Cardiac septum (tissue), 1 donor: ENCODE measurements around the gene RPS4Y1. TPM values are rescaled to one million over a fixed set of nuclear protein-coding genes. Genes with fewer than 3 reads are reported as not detected.
"Not testable (repeated sequence)": the region's sequence is repeated elsewhere in the genome, so short reads cannot be mapped to it uniquely, and the experiment has no call there.

ENCODE experiments used
- DNase-seq: peaks from one replicate; pipeline ENCODE4 v3.0.0-alpha.2; 2020; ENCODE audit warnings: low spot score
- intact Hi-C: fragments of 100-400 bp; cut with DNase I; formaldehyde crosslinking; loops from one replicate; pipeline ENCODE4 v1.14.0; 2022
- total RNA-seq: library from RNA; stranded (reverse); fragmentation: NEBNext Ultra II Directional; extraction: Animal tissue kit (Norgen Biotek cat#: 25700); gene quantifications from one replicate; pipeline ENCODE4 v1.2.1, GENCODE V29; 2021
- donor health status: DM: no; HTN: no; CAD: no.

The RPS4Y1 gene
- total RNA-seq, 1 donor from 2014 or later, result not detected

GRCh38 chrY:2868035-2868607 lies 26.7 kb downstream of the RPS4Y1 start:
- no peak for DNase-seq
- intact Hi-C loops, result no loop called here

- not testable (repeated sequence) for DNase-seq
These were observed 30.8 kb downstream of the RPS4Y1 start for GRCh38 chrY:2872234-2872633.

GRCh38 chrY:2874211-2874610 lies 32.8 kb downstream of the RPS4Y1 start:
- intact Hi-C loops, result no loop called here
- no peak for DNase-seq

More at GRCh38 chrY:2872234-2872633, 30.8 kb downstream of the RPS4Y1 start:
- intact Hi-C loops, result not testable (repeated sequence)

- intact Hi-C loops, result no loop called here
- DNase-seq, result no peak
These were observed 42.2 kb downstream of the RPS4Y1 start for GRCh38 chrY:2883561-2883960.

GRCh38 chrY:2885880-2886279 lies 44.5 kb downstream of the RPS4Y1 start:
- no peak for DNase-seq

GRCh38 chrY:2887386-2887785 lies 46.0 kb downstream of the RPS4Y1 start:
- intact Hi-C loops, result no loop called here
- no peak for DNase-seq

More at GRCh38 chrY:2885880-2886279, 44.5 kb downstream of the RPS4Y1 start:
- intact Hi-C loops, result no loop called here

GRCh38 chrY:2887955-2888354 lies 46.6 kb downstream of the RPS4Y1 start:
- no peak for DNase-seq

GRCh38 chrY:2893471-2893870 lies 52.1 kb downstream of the RPS4Y1 start:
- DNase-seq, result no peak
- intact Hi-C loops, result no loop called here

More at GRCh38 chrY:2887955-2888354, 46.6 kb downstream of the RPS4Y1 start:
- intact Hi-C loops, result no loop called here

- intact Hi-C loops, result no loop called here
- no peak for DNase-seq
These were observed 54.6 kb downstream of the RPS4Y1 start for GRCh38 chrY:2896050-2896449.

GRCh38 chrY:2907356-2907755 lies 66.0 kb downstream of the RPS4Y1 start:
- intact Hi-C loops, result no loop called here

GRCh38 chrY:2913066-2913815 lies 71.8 kb downstream of the RPS4Y1 start:
- DNase-seq, result no peak
- intact Hi-C loops, result no loop called here

More at GRCh38 chrY:2907356-2907755, 66.0 kb downstream of the RPS4Y1 start:
- DNase-seq, result no peak

Other genes starting within 250 kb of the RPS4Y1 start
- not detected for gene SRY, start 53.9 kb upstream of the RPS4Y1 start, total RNA-seq
- not detected for gene ZFY, start 93.8 kb downstream of the RPS4Y1 start, total RNA-seq